GM18861 (cell line): ENCODE measurements around the gene ETV7.

Experiments used
- ATAC-seq: cut with Tn5 transposase; IDR thresholded peaks from one replicate; pipeline ENCODE4 v1.9.1; 2021; ENCODE audit not compliant: unreplicated experiment

ETV7 gene

GRCh38 chr6:36384095-36384494, 3.4 kb downstream of the ETV7 start:
- ATAC-seq = no peak

GRCh38 chr6:36383606-36384005, 3.9 kb downstream of the ETV7 start:
- no peak for ATAC-seq

- no peak for ATAC-seq
Observed at GRCh38 chr6:36382976-36383375, 4.5 kb downstream of the ETV7 start.

GRCh38 chr6:36381502-36382389, 5.7 kb downstream of the ETV7 start:
- no peak for ATAC-seq

GRCh38 chr6:36380166-36380565, 7.3 kb downstream of the ETV7 start:
- ATAC-seq = no peak

- no peak for ATAC-seq
Observed at GRCh38 chr6:36378936-36379335, 8.5 kb downstream of the ETV7 start.

GRCh38 chr6:36378243-36378920, 9.1 kb downstream of the ETV7 start:
- no peak for ATAC-seq

GRCh38 chr6:36377594-36377993, 9.9 kb downstream of the ETV7 start:
- no peak for ATAC-seq

GRCh38 chr6:36376742-36377141, 10.7 kb downstream of the ETV7 start:
- no peak for ATAC-seq

GRCh38 chr6:36376183-36376582, 11.3 kb downstream of the ETV7 start:
- ATAC-seq = no peak

- no peak for ATAC-seq
Observed at GRCh38 chr6:36375644-36376155, 11.8 kb downstream of the ETV7 start.

GRCh38 chr6:36374972-36375371, 12.5 kb downstream of the ETV7 start:
- ATAC-seq = no peak

GRCh38 chr6:36374194-36374593, 13.3 kb downstream of the ETV7 start:
- ATAC-seq = no peak

GRCh38 chr6:36373368-36374019, 14.0 kb downstream of the ETV7 start:
- no peak for ATAC-seq

- no peak for ATAC-seq
Observed at GRCh38 chr6:36372088-36372487, 15.4 kb downstream of the ETV7 start.

- no peak for ATAC-seq
Observed at GRCh38 chr6:36371211-36371610, 16.3 kb downstream of the ETV7 start.

- ATAC-seq = no peak
Observed at GRCh38 chr6:36370638-36371037, 16.8 kb downstream of the ETV7 start.

GRCh38 chr6:36368921-36369865, 18.3 kb downstream of the ETV7 start:
- ATAC-seq = no peak

GRCh38 chr6:36368421-36368820, 19.0 kb downstream of the ETV7 start:
- ATAC-seq = no peak

- no peak for ATAC-seq
Observed at GRCh38 chr6:36367743-36368142, 19.7 kb downstream of the ETV7 start.
